DND-41 (cell line): ENCODE data around the gene SPI1.

Experiments used
- EZH2 ChIP-seq: IDR thresholded peaks from 3 replicates; pipeline ENCODE4 v1.6.1; 2012; ENCODE audit warnings: borderline replicate concordance, low read depth, mild to moderate bottlenecking, moderate library complexity, low read length, inconsistent platforms; ENCODE audit not compliant: severe bottlenecking
- TF ChIP-seq, protein P1 (sequence below): IDR thresholded peaks from 2 replicates; pipeline ENCODE4 v1.5.1; 2012; ENCODE audit warnings: borderline replicate concordance, low read length, moderate library complexity, mild to moderate bottlenecking; ENCODE audit not compliant: poor library complexity, severe bottlenecking; ENCODE audit errors: extremely low read depth

DNA sequence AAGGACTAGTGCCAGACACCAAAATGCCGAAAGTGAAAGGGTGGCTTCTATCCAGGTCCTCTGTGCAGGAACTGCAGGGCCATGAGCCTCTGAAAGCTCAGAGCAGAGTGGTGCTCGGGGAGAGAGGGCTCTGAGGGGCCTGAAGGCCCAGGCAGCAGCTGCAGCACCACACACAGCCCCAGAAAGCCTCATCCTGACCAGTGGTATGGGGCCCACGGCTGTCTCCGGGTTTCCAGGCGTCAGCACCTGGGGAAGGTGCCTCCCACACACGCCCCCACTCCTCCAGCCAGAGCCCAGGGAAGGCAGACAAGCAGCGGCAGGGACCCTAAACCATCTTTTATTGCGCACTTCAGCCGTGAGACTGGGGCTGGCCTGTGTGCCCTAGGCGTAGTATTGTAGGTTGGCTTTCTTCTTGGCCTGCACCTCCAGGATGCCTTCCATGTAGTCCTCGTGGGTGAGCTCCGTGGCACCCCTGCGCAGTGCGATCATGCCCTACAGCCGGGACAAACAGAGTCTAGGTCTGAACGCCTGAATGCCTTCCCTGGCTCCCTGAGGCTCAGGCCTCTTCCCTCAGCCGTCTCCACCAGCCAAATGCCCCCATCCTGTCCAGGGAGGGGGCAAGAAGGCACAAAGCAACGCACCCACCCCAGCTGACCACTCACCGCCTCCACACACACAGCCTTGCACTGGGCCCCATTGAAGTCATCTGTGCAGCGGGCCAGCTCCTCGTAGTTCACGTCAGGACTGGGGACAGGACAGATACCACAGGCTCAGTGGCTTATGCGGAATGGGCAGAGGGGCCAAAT, 40.3 kb upstream of the SPI1 start:
- TF ChIP-seq, protein P1, sequence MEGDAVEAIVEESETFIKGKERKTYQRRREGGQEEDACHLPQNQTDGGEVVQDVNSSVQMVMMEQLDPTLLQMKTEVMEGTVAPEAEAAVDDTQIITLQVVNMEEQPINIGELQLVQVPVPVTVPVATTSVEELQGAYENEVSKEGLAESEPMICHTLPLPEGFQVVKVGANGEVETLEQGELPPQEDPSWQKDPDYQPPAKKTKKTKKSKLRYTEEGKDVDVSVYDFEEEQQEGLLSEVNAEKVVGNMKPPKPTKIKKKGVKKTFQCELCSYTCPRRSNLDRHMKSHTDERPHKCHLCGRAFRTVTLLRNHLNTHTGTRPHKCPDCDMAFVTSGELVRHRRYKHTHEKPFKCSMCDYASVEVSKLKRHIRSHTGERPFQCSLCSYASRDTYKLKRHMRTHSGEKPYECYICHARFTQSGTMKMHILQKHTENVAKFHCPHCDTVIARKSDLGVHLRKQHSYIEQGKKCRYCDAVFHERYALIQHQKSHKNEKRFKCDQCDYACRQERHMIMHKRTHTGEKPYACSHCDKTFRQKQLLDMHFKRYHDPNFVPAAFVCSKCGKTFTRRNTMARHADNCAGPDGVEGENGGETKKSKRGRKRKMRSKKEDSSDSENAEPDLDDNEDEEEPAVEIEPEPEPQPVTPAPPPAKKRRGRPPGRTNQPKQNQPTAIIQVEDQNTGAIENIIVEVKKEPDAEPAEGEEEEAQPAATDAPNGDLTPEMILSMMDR = no peak
- no peak for TF ChIP-seq EZH2
